Astrocyte of the hippocampus (primary cell): Measurements from ENCODE around the gene LRRFIP2.
"Not testable (repeated sequence)": the region's sequence is repeated elsewhere in the genome, so short reads cannot be mapped to it uniquely, and the experiment has no call there.

Experiments used
- DNase-seq: peaks from one replicate; pipeline ENCODE4 v3.0.0; 2011; ENCODE audit warnings: low read depth, low spot score

Gene LRRFIP2, protein sequence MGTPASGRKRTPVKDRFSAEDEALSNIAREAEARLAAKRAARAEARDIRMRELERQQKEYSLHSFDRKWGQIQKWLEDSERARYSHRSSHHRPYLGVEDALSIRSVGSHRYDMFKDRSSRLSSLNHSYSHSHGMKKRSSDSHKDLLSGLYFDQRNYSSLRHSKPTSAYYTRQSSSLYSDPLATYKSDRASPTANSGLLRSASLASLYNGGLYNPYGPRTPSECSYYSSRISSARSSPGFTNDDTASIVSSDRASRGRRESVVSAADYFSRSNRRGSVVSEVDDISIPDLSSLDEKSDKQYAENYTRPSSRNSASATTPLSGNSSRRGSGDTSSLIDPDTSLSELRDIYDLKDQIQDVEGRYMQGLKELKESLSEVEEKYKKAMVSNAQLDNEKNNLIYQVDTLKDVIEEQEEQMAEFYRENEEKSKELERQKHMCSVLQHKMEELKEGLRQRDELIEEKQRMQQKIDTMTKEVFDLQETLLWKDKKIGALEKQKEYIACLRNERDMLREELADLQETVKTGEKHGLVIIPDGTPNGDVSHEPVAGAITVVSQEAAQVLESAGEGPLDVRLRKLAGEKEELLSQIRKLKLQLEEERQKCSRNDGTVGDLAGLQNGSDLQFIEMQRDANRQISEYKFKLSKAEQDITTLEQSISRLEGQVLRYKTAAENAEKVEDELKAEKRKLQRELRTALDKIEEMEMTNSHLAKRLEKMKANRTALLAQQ

DNA sequence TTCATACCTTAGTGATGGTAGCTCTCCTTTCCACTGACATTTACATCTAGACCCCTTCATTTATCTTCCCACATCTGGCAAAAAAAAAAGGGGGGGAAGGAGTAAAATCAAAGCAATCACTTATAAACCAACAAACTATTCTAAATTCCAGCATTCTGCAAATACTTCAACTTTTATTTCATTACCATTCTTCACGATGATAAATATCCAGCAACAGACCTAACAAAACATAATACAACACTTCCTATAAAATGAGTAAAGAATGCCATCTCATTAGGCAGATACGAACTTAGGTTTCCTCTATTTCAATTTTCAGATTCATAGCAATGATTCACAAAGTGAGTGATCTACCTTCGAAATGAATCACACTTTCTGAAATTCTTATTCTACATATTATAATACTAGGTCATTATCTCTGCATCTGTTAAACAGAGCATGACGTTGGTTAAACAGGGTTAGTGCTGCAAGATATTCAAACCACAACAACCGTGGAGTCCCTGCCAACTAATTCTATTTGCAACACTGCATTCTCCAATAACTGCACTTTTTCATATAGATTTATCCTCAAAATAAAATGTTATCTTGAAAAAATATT, at the start of gene LRRFIP2:
Gene LRRFIP2 (minus strand): TSS at position 51 of the 595 bp plus-strand sequence. CDS start 25,599 bp downstream, outside the sequence.
- DNase-seq: peak; percentile 45

DNA sequence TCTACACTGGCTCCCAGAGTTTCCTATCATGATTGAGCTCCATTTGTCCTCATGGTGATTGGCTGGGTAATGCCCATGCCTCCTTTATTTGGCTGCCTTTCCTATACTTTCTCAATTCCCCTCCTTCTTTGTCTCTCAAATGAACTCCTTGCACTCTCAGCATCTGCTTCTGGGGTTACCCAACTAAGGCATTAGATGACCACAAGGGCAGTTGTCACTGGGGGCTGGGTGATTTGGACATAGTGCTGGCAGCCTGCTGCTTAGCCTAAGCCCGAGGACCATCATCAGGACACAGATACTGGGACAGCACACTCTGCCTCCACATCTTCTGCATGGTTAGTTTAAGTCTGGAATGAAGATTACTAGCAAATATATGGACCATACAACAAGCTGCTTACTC, 49.2 kb upstream of the LRRFIP2 start:
- DNase-seq: no peak

DNA sequence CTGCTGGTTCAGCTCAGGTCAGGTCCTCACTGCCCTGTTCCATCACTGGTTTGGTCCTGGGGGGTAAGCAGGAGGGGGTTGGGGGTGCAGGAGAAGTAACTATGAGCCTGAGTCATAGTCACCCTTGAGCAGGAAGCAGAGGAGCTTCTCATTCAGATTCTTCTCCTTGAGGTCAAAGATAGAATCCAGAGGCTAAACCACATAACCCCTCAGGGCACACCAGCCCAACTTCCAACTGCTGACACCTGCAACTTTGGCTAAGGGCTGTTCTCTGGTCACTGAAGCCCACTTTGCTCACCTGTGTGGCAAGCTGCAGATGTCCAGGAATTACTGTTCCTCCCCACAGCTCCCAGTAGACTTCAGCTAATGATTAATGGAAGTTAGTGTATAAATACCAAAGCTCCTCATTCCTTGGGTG, 48.8 kb upstream of the LRRFIP2 start:
- DNase-seq: no peak

DNA sequence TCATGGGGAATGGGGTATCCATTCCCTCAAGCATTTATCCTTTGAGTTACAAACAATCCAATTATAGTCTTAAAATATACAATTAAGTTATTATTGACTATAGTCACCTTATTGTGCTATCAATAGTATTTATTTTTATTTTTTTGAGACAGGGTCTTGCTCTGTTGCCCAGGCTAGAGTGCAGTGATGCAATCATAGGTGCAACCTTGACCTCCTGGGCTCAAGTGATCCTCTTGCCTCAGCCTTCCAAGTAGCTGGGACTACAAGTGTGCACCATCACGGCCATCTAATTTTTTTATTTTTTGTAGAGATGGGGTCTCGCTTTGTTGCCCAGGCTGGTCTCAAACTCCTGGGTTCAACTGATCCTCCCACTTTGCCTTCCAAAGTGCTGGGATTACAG, 48.2 kb upstream of the LRRFIP2 start:
- not testable (repeated sequence) for DNase-seq

DNA sequence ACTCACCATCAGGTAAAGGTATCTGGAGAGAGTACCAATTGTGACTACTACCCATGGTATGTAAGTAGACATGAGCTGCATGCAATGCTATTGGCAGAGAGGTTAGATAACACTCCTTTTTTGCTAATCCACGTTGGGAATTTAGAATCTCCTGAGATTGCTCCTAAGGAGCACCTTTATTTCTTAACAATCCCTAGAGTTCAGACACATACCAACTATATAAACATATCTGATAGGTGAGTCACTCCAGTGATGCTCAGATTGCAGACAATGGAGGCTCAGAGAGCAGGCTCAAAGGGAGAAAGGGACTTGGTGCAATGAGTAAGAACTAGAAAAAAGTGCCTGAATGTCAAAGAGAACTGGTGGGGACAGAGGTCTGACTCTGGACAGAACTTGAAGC, 47.0 kb upstream of the LRRFIP2 start:
- DNase-seq: peak; percentile 77

DNA sequence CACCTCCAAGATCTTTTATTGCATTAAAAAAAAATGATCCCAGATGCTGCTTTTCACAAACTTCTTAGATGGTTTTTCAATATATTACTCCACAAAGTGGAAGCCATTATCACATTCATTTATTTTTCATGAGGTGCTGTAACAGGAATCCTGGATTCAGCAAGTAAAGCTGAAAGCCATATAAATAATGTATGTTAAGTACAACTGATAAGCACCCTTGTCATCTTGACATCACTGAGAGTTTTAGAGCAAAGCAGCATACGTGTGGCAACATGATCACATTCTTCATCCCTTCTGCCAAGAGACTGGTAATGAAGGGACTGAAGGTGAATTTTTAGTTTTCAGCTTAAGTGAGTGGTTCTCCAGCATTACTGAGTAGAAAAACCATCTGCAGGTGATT, 44.9 kb upstream of the LRRFIP2 start:
- no peak for DNase-seq

DNA sequence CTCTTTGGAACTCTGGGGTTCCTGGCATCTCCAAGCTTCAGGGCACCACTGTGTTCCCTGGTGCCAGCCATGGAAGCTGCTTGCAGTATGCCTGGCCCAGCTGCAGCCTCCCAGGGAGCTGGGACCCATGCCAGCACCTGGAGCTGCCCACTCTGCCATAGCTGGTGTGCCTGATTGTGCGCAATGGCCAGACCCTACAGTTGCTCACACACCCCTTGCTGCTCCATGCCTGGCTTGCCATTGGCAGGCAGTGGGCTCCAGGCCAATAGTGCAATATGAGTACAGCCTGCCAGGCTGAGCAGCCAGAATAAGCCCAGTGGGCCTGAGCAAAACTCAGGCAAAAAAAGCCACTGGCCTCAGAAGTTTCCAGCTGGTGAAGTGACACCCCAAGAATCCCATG, 43.8 kb upstream of the LRRFIP2 start:
- no peak for DNase-seq

DNA sequence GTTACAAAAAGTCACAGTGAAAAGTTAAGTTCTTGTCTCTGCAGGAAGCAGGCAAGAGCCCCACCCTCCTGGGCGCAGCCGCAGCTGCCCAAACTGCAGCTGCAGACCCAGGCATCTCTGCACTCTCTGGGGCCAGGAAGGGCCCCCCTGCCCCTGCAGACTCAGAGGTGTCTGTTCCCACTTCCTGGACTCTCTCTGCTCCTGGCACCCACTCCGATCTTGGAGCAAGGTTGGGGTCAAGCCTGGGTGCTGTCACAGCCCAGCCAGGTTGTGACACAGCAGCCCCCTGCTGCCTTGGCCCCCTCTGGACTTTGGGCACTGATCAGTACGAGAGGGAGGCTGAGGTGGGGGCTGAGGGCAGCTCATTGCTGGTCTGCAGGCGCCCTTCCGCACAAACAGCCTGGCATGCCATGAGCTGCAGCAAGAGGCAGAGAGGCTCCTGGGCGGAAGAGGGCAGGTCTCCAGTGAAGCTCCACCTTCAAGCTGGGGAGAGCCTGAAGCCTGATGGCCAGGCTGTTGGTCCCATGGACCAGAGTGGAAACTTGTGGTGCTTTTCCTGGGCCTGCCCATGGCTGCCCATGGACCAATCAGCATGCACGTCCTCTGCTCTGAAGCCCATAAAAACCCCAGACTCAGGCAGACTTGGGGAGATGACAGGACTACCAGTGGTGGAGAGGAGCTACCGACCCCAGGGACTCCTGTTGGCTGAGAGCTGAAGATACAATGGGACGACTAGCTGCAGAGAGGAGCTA, 42.9 kb upstream of the LRRFIP2 start:
- no peak for DNase-seq

DNA sequence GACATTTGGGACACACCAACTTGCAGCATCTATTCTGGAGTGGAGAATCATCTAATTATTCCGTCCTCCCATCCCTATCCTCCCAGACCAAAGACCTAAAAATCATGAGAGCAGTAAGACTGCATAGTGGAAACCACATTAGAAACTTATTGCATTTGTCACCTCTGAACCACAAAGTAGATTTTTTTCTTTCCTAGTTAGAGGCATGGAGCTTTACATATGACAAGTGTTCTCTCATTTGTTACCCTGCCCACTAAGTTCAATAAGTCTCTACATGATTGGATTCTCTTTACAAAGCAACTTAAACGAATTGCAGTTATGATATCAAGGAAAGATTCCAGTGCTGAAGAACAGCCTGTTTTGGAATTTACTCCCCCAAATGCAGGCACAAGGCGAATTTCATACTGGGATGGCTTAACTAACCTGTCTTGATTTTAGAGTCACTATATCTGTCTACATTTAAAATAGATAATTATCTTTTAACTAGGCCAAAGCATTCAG, 42.3 kb upstream of the LRRFIP2 start:
- no peak for DNase-seq

DNA sequence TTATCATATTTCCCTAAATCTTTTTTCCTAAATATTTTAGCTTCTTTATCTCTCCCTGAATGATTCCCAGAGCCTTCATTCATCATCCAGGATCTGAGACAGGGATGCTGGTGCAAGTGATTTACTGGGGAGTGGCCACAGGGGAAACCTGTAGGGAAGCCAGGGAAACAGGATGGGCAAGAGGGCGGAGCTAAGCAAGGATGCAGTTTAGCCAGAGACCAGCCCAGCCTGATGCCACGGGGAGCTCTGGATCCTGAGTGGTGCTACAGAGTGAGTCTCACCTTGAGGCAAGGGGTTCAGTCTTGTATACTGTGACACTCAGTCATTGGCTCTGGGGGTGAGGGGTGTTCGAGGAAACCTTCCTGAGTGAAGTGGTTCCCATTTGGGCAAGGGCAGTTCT, 39.7 kb upstream of the LRRFIP2 start:
- DNase-seq: no peak

DNA sequence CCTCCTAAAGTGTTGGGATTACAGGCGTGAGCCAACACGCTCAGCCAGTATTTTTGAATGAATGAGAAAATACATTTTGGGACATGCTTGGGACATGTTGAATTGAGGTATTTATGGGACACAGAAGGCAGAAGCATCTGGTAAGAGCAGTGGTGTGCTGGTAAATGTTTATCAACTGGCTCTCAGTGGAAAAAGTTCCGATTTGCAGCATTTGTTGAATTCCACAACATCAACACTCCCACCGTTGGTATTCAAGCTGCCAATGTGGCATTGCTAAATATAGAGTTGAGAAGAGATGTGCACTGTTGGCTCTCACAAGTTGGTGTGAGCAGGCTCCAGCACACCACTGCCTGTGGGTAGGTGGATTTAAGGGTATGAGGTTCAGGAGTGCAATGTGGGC, 35.8 kb upstream of the LRRFIP2 start:
- peak; percentile 63 for DNase-seq

DNA sequence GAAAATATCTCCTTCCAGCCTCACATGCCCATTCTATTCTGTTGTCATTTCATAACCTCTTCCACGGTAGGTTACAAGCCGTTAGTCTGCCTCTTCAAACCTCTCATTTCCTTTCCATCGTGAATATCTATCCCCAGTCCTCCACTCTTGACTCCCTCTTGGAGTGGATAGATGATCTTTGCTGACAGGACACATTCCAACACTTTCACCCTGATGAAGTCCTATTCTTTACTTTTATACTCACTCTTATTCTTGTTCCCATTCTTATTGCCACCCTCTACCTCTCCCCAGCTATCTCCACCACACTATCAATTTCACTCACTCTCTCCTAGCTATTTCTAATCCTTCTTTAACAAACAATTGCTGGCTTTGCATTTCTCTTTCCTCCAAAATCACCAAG, 34.2 kb upstream of the LRRFIP2 start:
- DNase-seq: not testable (repeated sequence)

DNA sequence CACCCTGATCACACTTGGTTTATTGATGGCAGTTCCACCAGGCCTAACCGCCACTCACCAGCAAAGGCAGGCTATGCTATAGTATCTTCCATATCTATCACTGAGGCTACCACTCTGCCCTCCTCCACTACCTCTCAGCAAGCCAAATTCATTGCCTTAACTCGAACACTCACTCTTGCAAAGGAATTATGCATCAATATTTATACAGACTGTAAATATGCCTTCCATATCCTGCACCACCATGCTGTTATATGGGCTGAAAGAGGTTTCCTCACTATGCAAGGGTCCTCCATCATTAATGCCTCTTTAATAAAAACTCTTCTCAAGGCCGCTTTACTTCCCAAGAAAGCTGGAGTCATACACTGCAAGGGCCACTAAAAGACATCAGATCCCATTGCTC, 33.6 kb upstream of the LRRFIP2 start:
- DNase-seq: not testable (repeated sequence)

DNA sequence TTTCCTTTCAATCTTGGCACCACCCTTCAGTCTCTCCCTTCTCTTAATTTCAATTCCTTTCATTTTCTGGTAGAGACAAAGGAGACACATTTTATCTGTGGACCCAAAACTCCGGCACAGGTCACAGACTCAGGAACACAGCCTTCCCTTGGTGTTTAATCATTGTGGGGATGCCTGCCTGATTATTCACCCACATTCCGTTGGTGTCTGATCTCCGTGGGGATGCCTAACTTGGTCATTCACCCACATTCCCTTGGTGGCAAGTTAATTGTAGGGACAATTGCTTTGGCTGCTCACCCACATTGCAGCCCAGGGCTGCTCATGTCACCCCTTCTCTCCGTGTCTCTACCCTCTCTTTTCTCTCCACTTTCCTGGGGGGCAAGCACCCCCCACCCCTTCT, 31.7 kb upstream of the LRRFIP2 start:
- DNase-seq: peak; percentile 80

DNA sequence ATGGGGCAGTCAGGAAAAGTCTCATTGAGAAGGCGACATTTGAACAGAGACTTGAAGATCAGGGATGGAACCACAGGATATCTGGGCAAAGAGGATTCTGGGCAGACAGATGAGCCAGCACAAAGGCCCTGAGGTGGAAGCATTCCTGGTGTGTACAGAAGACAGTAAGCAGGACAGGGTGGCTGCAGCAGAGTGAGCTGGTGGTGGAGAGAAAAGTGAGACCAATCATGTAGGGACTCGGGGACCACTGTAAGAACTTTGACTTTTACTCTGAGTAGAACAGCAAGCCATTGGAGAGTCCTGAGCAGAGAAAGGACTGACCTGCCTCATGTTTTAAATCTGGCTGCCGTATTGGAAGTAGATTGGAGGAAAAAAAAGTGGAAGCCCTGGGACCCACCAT, 29.9 kb upstream of the LRRFIP2 start:
- DNase-seq: no peak

DNA sequence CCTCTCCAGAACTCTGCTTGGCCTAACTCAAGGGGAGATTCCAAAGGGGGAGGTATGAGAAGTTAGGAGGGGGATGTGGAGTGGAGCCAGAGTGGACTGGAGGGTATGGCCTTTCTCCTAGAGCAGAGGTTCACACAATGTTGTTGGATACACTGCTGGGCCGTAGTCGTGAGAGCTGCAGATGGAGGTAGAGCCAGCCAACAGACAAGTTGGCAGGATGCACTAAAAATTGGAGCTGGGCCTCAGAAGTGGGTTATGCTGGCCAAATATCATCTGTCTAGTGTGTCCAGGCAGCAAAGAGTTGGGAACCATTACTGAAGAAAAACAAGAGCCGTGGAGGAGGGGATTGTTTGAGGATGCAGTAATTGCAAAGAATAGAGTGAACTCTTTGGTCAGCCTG, 27.7 kb upstream of the LRRFIP2 start:
- no peak for DNase-seq

DNA sequence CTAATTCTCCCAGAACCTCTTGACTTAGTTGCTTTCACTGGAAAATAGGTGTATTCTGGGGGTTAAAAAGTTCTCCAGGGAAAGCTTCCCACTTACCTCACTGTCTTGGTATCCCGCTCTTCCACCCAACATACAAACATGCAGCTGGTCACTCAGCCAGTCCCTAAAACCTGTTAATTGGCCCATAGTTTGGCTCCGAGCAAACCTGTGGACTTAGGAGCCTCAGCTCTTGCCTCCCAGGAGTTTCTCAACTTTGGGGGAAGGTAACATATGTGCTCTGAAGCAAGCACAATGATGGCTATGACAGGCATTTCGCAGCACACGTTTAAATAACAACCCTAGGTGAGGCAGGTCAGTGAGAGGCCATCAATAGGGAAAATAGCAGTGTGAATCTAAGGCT, 25.8 kb upstream of the LRRFIP2 start:
- peak; percentile 41 for DNase-seq

DNA sequence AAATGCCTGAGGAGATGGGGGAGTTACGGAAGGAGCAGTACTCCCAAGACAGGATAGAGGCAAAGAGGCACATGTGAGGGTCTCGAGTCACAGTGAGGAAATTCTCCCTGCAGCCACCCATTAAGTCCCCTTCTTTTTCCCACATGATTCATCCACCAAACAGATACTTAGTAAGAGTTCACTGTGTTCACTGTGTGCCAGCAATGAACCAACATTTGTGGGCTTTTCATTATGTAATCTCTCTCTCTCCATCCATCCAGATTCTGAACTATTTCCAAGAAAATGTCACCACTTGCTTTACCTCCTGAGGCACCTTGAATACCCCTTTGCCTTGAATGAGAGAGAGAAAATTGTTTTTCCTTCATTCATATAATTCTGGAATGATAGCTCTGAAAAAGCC, 24.6 kb upstream of the LRRFIP2 start:
- DNase-seq: peak; percentile 75

DNA sequence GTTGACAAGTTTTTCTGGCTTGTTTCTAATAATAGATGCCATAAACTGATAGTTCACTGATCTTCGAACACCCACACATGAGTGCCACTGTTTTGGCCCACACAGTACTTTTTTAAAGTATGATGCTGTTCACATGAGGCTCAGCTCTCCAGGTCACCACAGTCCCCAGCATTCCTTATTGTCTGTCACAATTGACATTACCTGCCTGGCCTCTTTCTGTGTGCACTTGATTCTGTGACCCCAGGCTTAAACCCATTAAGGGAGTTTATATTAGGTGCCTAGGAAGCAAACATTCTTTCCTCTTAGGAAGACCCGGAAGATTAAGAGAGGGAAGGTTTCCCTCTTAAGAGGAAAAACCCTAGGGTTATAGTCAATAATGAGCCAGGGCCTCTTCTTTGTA, 24.2 kb upstream of the LRRFIP2 start:
- DNase-seq: no peak

DNA sequence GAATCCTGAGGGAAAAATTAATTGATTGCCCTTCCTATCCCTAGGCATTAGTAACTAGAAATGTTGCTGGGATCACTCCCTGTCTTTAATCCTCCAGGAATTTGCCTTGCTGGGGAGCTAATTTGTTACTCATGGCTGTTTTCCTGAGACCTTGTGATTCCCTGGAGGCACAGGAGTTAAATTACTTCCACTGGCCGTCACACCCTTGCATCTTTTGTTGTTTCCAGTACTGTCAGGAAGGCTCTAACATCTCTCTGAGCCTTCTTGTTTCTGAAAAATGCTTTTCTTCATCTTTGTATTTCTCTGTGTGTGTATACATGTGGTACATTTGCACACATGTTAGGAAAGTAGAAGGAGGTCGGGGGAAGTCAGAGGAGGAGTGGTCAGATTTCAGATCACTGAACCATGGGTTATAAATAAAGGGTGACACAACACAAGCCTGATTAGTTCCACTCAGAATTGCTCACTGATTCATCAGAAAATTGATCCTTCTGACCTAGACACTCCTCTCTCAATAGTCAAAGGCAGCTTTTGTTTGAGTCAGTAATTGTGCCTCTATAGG, 23.5 kb upstream of the LRRFIP2 start:
- DNase-seq: peak; percentile 51

DNA sequence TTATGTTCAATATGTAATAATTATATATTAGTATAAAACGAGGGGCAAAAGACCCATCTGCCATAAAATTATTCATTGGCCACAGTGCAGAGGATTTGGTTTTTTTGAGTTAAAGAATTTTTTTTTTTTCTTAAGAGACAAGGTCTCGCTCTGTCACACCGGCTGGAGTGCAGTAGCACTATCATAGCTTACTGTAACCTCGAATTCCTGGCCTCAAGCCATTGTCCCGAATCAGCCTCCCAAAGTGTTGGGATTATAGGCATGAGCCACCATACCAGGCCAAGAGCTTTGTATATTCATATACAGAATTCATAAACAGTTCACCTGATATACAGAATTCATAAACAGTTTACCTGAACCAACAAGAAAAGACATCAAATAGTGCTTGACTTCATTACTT, 20.2 kb upstream of the LRRFIP2 start:
- DNase-seq: peak; percentile 16
